Measurements from ENCODE around the gene OR5A1. TPM values are rescaled to one million over a fixed set of nuclear protein-coding genes. Genes with fewer than 3 reads are reported as not detected.

The OR5A1 gene
- total RNA-seq: not detected

- DNase-seq: no peak
- Histone ChIP-seq H3K36me3 (no peaks in the 10 kb centered on the region), H3K27me3 (no peaks in the 10 kb centered on the region), H3K9me3 (no peaks in the 10 kb centered on the region), H3K4me3 (no peak within 1 kb of the TSS), H3K27ac (no peak within 1 kb of the TSS), H3K4me1 (no peaks in the 10 kb centered on the region)
- TF ChIP-seq POLR2A (IDR thresholded peaks at IDR 0.05): no peak
- TF ChIP-seq CTCF (IDR thresholded peaks at IDR 0.05): no peak
- intact Hi-C loops (cut with DNase I; ENCODE audit: low total_unique reads): no loop called here
These were observed at the start of gene OR5A1 for GRCh38 chr11:59436169-59436568. TSS of gene OR5A1 (plus strand) at chr11:59436469. CDS start at chr11:59443169, 6,700 bp downstream.

GRCh38 chr11:59394186-59394585 lies 42.1 kb upstream of the OR5A1 start:
- Histone ChIP-seq H3K9me3 (no peaks in the 10 kb centered on the region), H3K4me3 (no peak overlapping the region), H3K4me1 (no peaks in the 10 kb centered on the region), H3K27me3 (no peaks in the 10 kb centered on the region), H3K36me3 (no peaks in the 10 kb centered on the region), H3K27ac (no peak overlapping the region)
- no peak for DNase-seq
- TF ChIP-seq POLR2A (IDR thresholded peaks at IDR 0.05) (no peak), CTCF (IDR thresholded peaks at IDR 0.05) (no peak)
- intact Hi-C loops (cut with DNase I; ENCODE audit: low total_unique reads): no loop called here

GRCh38 chr11:59400461-59401261 lies 35.6 kb upstream of the OR5A1 start:
- Histone ChIP-seq H3K27me3 (no peaks in the 10 kb centered on the region), H3K4me3 (no peak overlapping the region), H3K27ac (no peak overlapping the region), H3K4me1 (no peaks in the 10 kb centered on the region), H3K36me3 (no peaks in the 10 kb centered on the region), H3K9me3 (no peaks in the 10 kb centered on the region)
- DNase-seq: no peak
- TF ChIP-seq POLR2A (IDR thresholded peaks at IDR 0.05) (no peak), CTCF (IDR thresholded peaks at IDR 0.05) (no peak)
- intact Hi-C loops (cut with DNase I; ENCODE audit: low total_unique reads): no loop called here

- DNase-seq: no peak
- Histone ChIP-seq H3K27ac (no peak overlapping the region), H3K4me1 (no peaks in the 10 kb centered on the region), H3K4me3 (no peak overlapping the region), H3K9me3 (no peaks in the 10 kb centered on the region), H3K36me3 (no peaks in the 10 kb centered on the region), H3K27me3 (no peaks in the 10 kb centered on the region)
- intact Hi-C loops (cut with DNase I; ENCODE audit: low total_unique reads): no loop called here
- no peak for TF ChIP-seq POLR2A (IDR thresholded peaks at IDR 0.05)
These were observed 35.1 kb upstream of the OR5A1 start for GRCh38 chr11:59401262-59401552.

- TF ChIP-seq POLR2A (IDR thresholded peaks at IDR 0.05) (no peak), CTCF (IDR thresholded peaks at IDR 0.05) (no peak)
- intact Hi-C loops (cut with DNase I; ENCODE audit: low total_unique reads): no loop called here
These were observed 32.7 kb upstream of the OR5A1 start for GRCh38 chr11:59403546-59403945.

More at GRCh38 chr11:59403546-59403945, 32.7 kb upstream of the OR5A1 start:
- Histone ChIP-seq H3K27me3 (no peaks in the 10 kb centered on the region), H3K27ac (no peak overlapping the region), H3K9me3 (no peaks in the 10 kb centered on the region), H3K4me3 (no peak overlapping the region), H3K36me3 (no peaks in the 10 kb centered on the region), H3K4me1 (no peaks in the 10 kb centered on the region)
- no peak for DNase-seq

Measured in uterus (tissue), 4 donors.